SK-N-SH treated with all-trans-retinoic acid at 6 μM for 48 hours (cell line): ENCODE results near the gene ASB18.
A peak's percentile ranks its signal among the peaks of the same experiment; 100 is the strongest.

Experiments used
- ATAC-seq: fragments of 200-7000 bp; cut with Tn5 transposase; 3 replicates; pipeline ENCODE4 v1.9.1; 2020; ENCODE audit warnings: mild to moderate bottlenecking, moderate library complexity
- ARNTL ChIP-seq: fragments of 450-650 bp; formaldehyde crosslinking; IDR thresholded peaks from 2 replicates; pipeline ENCODE4 v1.5.0; 2020; ENCODE audit warnings: low read depth, mild to moderate bottlenecking, moderate library complexity, borderline replicate concordance
- BACH2 ChIP-seq: fragments of 250-450 bp; sonication (Bioruptor Pico); IDR thresholded peaks from 2 replicates; pipeline ENCODE4 v1.9.0; 2021; ENCODE audit warnings: mild to moderate bottlenecking, borderline replicate concordance
- CREB5 ChIP-seq: fragments of 250-450 bp; sonication (Bioruptor Pico); IDR thresholded peaks from 2 replicates; pipeline ENCODE4 v1.5.1; 2020; ENCODE audit warnings: low read depth, mild to moderate bottlenecking, moderate library complexity
- CSDC2 ChIP-seq: fragments of 250-450 bp; sonication (Bioruptor Pico); IDR thresholded peaks from 2 replicates; pipeline ENCODE4 v1.5.0; 2020; ENCODE audit warnings: mild to moderate bottlenecking, moderate library complexity
- CSRNP3 ChIP-seq: fragments of 250-450 bp; sonication (Bioruptor Pico); IDR thresholded peaks from 2 replicates; pipeline ENCODE4 v1.5.1; 2021; ENCODE audit warnings: mild to moderate bottlenecking, moderate library complexity
- ESRRG ChIP-seq: fragments of 250-450 bp; sonication (Bioruptor Pico); IDR thresholded peaks from 2 replicates; pipeline ENCODE4 v1.6.1; 2021; ENCODE audit warnings: mild to moderate bottlenecking
- GLIS3 ChIP-seq: fragments of 250-450 bp; sonication (Bioruptor Pico); IDR thresholded peaks from 2 replicates; pipeline ENCODE4 v1.5.0; 2020; ENCODE audit warnings: mild to moderate bottlenecking, moderate library complexity
- PPARA ChIP-seq: fragments of 250-450 bp; sonication (Bioruptor Pico); IDR thresholded peaks from 2 replicates; pipeline ENCODE4 v1.5.0; 2020; ENCODE audit warnings: mild to moderate bottlenecking, borderline replicate concordance
- RARB ChIP-seq: fragments of 250-450 bp; sonication (Bioruptor Pico); IDR thresholded peaks from 2 replicates; pipeline ENCODE4 v1.8.0; 2021; ENCODE audit warnings: mild to moderate bottlenecking, moderate library complexity
- TCF4 ChIP-seq: fragments of 250-450 bp; sonication (Bioruptor Pico); IDR thresholded peaks from 2 replicates; pipeline ENCODE4 v1.8.0; 2021; ENCODE audit warnings: mild to moderate bottlenecking, moderate library complexity, borderline replicate concordance
- ZC3H10 ChIP-seq: fragments of 250-450 bp; sonication (Bioruptor Pico); IDR thresholded peaks from 2 replicates; pipeline ENCODE4 v1.5.1; 2021; ENCODE audit warnings: mild to moderate bottlenecking, moderate library complexity
- ZFP3 ChIP-seq: fragments of 250-450 bp; sonication (Bioruptor Pico); IDR thresholded peaks from 2 replicates; pipeline ENCODE4 v1.5.0; 2020; ENCODE audit warnings: mild to moderate bottlenecking, moderate library complexity
- ZFP30 ChIP-seq: fragments of 450-650 bp; formaldehyde crosslinking; IDR thresholded peaks from 2 replicates; pipeline ENCODE4 v1.5.0; 2022; ENCODE audit warnings: mild to moderate bottlenecking, moderate library complexity
- ZNF70 ChIP-seq: fragments of 450-650 bp; formaldehyde crosslinking; IDR thresholded peaks from 2 replicates; pipeline ENCODE4 v1.5.0; 2020; ENCODE audit warnings: mild to moderate bottlenecking, moderate library complexity
- ZNF8 ChIP-seq: fragments of 450-650 bp; formaldehyde crosslinking; IDR thresholded peaks from 2 replicates; pipeline ENCODE4 v1.5.0; 2020; ENCODE audit warnings: mild to moderate bottlenecking, moderate library complexity
- TF ChIP-seq, protein P1 (sequence below): fragments of 250-450 bp; sonication (Bioruptor Pico); IDR thresholded peaks from 2 replicates; pipeline ENCODE4 v1.8.0; 2020; ENCODE audit warnings: mild to moderate bottlenecking, moderate library complexity, borderline replicate concordance
- TF ChIP-seq, protein P2 (sequence below): fragments of 250-450 bp; sonication (Bioruptor Pico); IDR thresholded peaks from 2 replicates; pipeline ENCODE4 v1.5.0; 2020; ENCODE audit warnings: mild to moderate bottlenecking, moderate library complexity

The ASB18 gene

DNA sequence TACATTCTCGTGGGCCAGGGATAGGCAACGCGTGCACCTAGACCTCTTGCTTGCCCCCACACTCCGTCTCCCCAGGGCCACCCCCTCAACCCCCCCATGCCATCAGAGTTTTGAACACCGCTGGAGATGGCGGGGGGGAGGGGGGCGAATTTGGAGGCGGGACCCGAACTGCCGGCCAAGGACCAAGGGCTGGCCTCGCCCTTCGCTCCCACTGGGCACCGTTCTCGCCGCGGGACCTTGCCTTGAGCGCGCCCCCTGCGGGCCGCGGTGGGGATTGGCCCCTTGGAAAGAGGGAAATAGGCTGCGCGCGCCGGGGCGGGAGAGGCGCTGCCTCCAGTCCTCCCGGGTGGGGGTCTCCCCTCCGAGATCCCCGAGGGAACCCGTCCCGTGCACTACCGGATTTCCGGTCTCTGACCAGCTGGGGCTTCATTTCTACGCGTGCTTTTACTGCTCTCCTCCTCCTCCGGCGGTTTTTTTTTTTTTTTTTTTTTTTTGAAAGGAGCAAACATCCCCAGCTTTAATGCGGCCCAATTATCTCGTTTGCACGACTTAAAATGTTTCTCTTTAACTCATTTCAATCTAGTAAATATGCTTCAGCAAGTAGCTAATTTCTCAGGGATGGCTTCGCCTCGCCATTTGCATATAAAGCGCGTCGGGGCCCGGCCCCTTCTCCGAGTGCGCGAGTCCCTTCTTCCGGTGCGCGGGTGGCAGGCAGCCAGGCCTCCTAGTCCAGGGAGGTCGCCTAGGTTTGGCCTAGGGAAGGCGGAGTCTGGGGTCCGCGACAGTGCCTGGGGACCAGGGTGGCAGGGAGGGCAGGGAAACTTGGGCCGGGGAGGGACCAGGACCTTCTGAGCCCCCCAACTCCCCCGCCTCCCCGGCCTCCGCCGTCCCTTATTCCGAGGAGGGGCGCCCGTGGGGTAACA lies 86.0 kb downstream of the ASB18 start:
- peak; percentile 80 for ATAC-seq
- TF ChIP-seq PPARA = no peak
- TF ChIP-seq, protein P1, sequence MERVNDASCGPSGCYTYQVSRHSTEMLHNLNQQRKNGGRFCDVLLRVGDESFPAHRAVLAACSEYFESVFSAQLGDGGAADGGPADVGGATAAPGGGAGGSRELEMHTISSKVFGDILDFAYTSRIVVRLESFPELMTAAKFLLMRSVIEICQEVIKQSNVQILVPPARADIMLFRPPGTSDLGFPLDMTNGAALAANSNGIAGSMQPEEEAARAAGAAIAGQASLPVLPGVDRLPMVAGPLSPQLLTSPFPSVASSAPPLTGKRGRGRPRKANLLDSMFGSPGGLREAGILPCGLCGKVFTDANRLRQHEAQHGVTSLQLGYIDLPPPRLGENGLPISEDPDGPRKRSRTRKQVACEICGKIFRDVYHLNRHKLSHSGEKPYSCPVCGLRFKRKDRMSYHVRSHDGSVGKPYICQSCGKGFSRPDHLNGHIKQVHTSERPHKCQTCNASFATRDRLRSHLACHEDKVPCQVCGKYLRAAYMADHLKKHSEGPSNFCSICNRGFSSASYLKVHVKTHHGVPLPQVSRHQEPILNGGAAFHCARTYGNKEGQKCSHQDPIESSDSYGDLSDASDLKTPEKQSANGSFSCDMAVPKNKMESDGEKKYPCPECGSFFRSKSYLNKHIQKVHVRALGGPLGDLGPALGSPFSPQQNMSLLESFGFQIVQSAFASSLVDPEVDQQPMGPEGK (CRISPR knock-in tag) = peak; percentile 13; the same call in 1 of the 2 replicates

DNA sequence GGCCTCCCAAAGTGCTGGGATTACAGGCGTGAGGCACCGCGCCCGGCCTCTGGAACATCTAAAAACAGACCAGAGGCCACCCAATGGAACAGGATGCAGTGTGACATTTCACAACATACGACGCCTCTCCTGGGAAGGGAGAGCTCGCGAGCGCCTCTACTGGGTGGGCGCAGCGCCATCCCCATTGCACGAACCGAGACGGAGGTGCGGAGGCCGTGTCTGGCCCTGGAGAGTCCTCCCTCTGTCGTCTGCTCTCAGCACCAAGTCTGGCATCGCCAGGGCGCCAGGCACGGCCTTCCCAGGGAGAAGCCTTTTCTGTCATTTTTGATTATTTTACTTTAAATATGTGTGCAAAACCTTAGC lies 86.6 kb downstream of the ASB18 start:
- TF ChIP-seq ZFP30 (CRISPR knock-in tag) (no peak), BACH2 (CRISPR knock-in tag) (no peak), RARB (CRISPR knock-in tag) (no peak), CSDC2 (CRISPR knock-in tag) (no peak), ZC3H10 (no peak), ZFP3 (CRISPR knock-in tag) (no peak), ARNTL (CRISPR knock-in tag) (no peak), CSRNP3 (CRISPR knock-in tag) (no peak), ZNF8 (CRISPR knock-in tag) (no peak), TCF4 (CRISPR knock-in tag) (no peak)
- ATAC-seq = peak; percentile 57

DNA sequence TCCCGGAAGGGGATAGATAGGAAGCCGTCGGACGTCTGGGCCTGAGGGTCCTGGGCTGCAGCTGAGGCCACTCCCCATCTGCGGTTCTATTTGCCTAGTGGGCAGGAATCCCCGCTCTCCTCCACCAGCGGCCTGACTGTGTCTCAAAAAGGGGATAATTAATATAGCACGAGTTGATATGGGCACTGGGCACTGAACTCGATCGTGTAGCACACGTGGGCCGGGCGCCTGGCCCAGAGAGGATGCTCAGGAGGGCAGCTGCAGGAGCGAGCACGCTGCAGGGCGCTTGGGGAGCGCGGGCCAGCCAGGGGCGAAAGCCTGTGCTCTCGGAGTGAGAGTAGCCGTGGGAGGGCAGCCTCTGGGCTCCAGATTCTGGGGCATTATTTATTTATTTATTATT lies 87.3 kb downstream of the ASB18 start:
- TF ChIP-seq GLIS3 (CRISPR knock-in tag) (no peak), ZFP30 (CRISPR knock-in tag) (no peak), ZNF8 (CRISPR knock-in tag) (no peak), CSRNP3 (CRISPR knock-in tag) (no peak), CSDC2 (CRISPR knock-in tag) (no peak), BACH2 (CRISPR knock-in tag) (no peak), ZNF70 (CRISPR knock-in tag) (no peak), CREB5 (CRISPR knock-in tag) (no peak), ESRRG (CRISPR knock-in tag) (no peak)
- TF ChIP-seq, protein P2, sequence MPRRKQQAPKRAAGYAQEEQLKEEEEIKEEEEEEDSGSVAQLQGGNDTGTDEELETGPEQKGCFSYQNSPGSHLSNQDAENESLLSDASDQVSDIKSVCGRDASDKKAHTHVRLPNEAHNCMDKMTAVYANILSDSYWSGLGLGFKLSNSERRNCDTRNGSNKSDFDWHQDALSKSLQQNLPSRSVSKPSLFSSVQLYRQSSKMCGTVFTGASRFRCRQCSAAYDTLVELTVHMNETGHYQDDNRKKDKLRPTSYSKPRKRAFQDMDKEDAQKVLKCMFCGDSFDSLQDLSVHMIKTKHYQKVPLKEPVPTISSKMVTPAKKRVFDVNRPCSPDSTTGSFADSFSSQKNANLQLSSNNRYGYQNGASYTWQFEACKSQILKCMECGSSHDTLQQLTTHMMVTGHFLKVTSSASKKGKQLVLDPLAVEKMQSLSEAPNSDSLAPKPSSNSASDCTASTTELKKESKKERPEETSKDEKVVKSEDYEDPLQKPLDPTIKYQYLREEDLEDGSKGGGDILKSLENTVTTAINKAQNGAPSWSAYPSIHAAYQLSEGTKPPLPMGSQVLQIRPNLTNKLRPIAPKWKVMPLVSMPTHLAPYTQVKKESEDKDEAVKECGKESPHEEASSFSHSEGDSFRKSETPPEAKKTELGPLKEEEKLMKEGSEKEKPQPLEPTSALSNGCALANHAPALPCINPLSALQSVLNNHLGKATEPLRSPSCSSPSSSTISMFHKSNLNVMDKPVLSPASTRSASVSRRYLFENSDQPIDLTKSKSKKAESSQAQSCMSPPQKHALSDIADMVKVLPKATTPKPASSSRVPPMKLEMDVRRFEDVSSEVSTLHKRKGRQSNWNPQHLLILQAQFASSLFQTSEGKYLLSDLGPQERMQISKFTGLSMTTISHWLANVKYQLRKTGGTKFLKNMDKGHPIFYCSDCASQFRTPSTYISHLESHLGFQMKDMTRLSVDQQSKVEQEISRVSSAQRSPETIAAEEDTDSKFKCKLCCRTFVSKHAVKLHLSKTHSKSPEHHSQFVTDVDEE (CRISPR knock-in tag) = no peak
- TF ChIP-seq, protein P1 (CRISPR knock-in tag) = no peak
- no peak for ATAC-seq
